Measurements from ENCODE around the gene TLR9.

DNA sequence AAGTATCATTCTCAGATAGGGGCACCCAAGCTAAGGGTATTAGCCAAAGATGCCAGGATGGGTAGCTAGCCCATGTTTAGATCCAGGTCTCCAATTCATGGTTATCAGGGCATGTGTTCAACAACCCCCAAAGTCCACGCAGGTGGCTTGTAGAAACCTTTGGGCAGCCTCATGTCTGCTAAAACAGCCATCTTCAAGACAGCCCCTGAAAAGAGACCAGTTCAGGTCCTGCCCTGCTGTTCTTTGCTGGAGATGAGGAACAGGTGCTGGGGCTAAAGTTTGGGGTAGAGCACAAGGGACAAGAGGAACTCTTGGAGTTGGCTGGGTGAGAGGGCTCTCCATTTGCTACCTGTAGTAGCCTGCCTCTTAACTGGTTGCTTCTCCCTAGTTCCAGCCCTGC is 24.7 kb upstream of the TLR9 start:
- TF ChIP-seq SUZ12 (IDR thresholded peaks at IDR 0.05; ENCODE audit: extremely low read depth, insufficient read depth, insufficient read length) (no peak), ZNF274 (IDR thresholded peaks at IDR 0.05; ENCODE audit: low read depth, low read length) (no peak), YY1 (IDR thresholded peaks at IDR 0.05; ENCODE audit: insufficient read depth, insufficient read length) (no peak)

Data from NT2/D1 (cell line).